ENCODE data around the gene PRKD2. TPM values are rescaled to one million over a fixed set of nuclear protein-coding genes. Genes with fewer than 3 reads are reported as not detected.

PRKD2 gene
- total and polyA plus RNA-seq, 2 of the 8 experiments (the other 6 are each of a cell fraction or from before 2014, with no cell fraction given) = 24.4 to 63.8 TPM

GRCh38 chr19:46723023-46723461 is 6.1 kb upstream of the PRKD2 start:
- FAIRE-seq = no peak

More at GRCh38 chr19:46723023-46723461, 6.1 kb upstream of the PRKD2 start:
- Histone ChIP-seq H2BK12ac (ENCODE audit: low read depth, low read length) (no peak overlapping the region), H3K18ac (ENCODE audit: extremely low read depth, low read length) (no peak overlapping the region), H3K79me2 (ENCODE audit: control insufficient read depth in 1 of 2, insufficient read depth in 2 of 2, low read length in 2 of 2) (peaks cover 0 to 3% of the 10 kb centered on the region in 2 experiments; a peak in 1 of 4 replicates), H2BK15ac (ENCODE audit: low read length) (no peak overlapping the region), H3K4ac (replicated peaks; ENCODE audit: insufficient read length, low read depth, low read length) (no peak overlapping the region), H3K23me2 (ENCODE audit: low read depth, low read length) (no peaks in the 10 kb centered on the region), H3K36me3 (ENCODE audit: control insufficient read depth in 2 of 4, insufficient read depth in 4 of 4, low read length in 3 of 4) (peaks cover 20 to 73% (median 56%) of the 10 kb centered on the region in 4 experiments), H4K20me1 (replicated peaks in 1 of 2; ENCODE audit: control insufficient read depth in 1 of 2, insufficient read depth in 2 of 2, low read length in 2 of 2) (peaks cover 12 to 34% of the 10 kb centered on the region in 2 experiments), H3K27ac (ENCODE audit: low read depth, low read length) (0 out of 2 replicates have a peak overlapping the region, but pooled peaks have one; percentile 15), H3K56ac (replicated peaks; ENCODE audit: insufficient read length, low read depth, low read length) (no peak overlapping the region), H3K4me3 (ENCODE audit: extremely low read depth in 1 of 4, insufficient read depth in 2 of 4, low read depth in 3 of 4, low read length in 4 of 4) (no peak overlapping the region), H3K23ac (ENCODE audit: insufficient read length) (no peak overlapping the region), H4K91ac (replicated peaks; ENCODE audit: insufficient read length, low read length) (no peak overlapping the region), H2BK20ac (ENCODE audit: low read length) (no peak overlapping the region), H4K8ac (ENCODE audit: extremely low read depth, insufficient read depth, low read length) (no peak overlapping the region), H3K9me3 (ENCODE audit: insufficient read depth in 2 of 2, low read depth in 1 of 2, low read length in 1 of 2) (no peaks in the 10 kb centered on the region), H2AFZ (ENCODE audit: low read length) (no peak overlapping the region), H3K14ac (ENCODE audit: insufficient read length) (no peak overlapping the region), H3K79me1 (ENCODE audit: low read depth, low read length) (peaks cover 5% of the 10 kb centered on the region; the same call in 1 of the 2 replicates), H2BK5ac (ENCODE audit: low read depth, low read length) (no peak overlapping the region), H3K27me3 (replicated peaks in 1 of 4; ENCODE audit: control insufficient read depth in 3 of 4, extremely low read depth in 1 of 4, insufficient read depth in 3 of 4, low read length in 3 of 4) (no peaks in the 10 kb centered on the region), H2BK120ac (replicated peaks; ENCODE audit: low read depth, low read length) (no peak overlapping the region), H3K4me2 (ENCODE audit: insufficient read depth in 1 of 2, low read depth in 2 of 2, low read length in 2 of 2) (no peak overlapping the region), H3K9ac (replicated peaks in 1 of 4; ENCODE audit: extremely low read depth in 1 of 4, low read depth in 3 of 4, low read length in 3 of 4) (no peak overlapping the region), H4K5ac (ENCODE audit: insufficient read length, low read depth, low read length) (no peak overlapping the region), H3K4me1 (replicated peaks in 1 of 4; ENCODE audit: control insufficient read depth in 3 of 4, insufficient read depth in 4 of 4, low read length in 3 of 4) (peaks cover 0 to 7% (median under 1%) of the 10 kb centered on the region in 4 experiments; a peak in 5 of 7 replicates), H2AK5ac (ENCODE audit: low read depth, low read length) (no peak overlapping the region)
- ChIA-PET CTCF (ENCODE audit: partially characterized antibody) (interaction anchor here (0.5 to 15.8 kb wide), 7 partner anchors 12 to 57 kb away, joined by 3 to 188 read pairs (median 4); no protein-coding TSS in a partner anchor), POLR2A (ENCODE audit: partially characterized antibody) (interaction anchor here (0.8 to 1.8 kb wide), 5 partner anchors 9 to 64 kb away, joined by 3 to 4 read pairs (median 4); no protein-coding TSS in a partner anchor)
- TF ChIP-seq TCF12 (IDR thresholded peaks at IDR 0.05; ENCODE audit: low read depth, low read length) (no peak), SP2 (IDR thresholded peaks at IDR 0.05; ENCODE audit: low read length) (no peak), CREB1 (IDR thresholded peaks at IDR 0.05) (no peak), TBP (IDR thresholded peaks at IDR 0.05; ENCODE audit: low read depth, low read length) (no peak), CTBP2 (IDR thresholded peaks at IDR 0.05; ENCODE audit: borderline replicate concordance, insufficient read depth, insufficient read length, low read length) (no peak), SP4 (IDR thresholded peaks at IDR 0.05; ENCODE audit: low read length) (no peak), CHD2 (IDR thresholded peaks at IDR 0.05; ENCODE audit: low read length) (no peak), CTCF (IDR thresholded peaks at IDR 0.05; ENCODE audit: control extremely low read depth in 1 of 3, insufficient read depth in 1 of 3, low read depth in 1 of 3, low read length in 3 of 3) (no peak), ATF3 (IDR thresholded peaks at IDR 0.05; ENCODE audit: insufficient read depth, low read depth, low read length) (no peak)
- no peak for DNase-seq (ENCODE audit: low read depth in 1 of 2, low spot score in 2 of 2)
- 92% methylated on average over 11 of the region's 16 CpGs; no CpG with 5 or more reads in 1 of the 2 experiments for WGBS, 2 experiments (ENCODE audit: extremely low coverage in 1 of 2, insufficient coverage in 1 of 2, insufficient read length in 1 of 2, insufficient replicate concordance in 2 of 2, low coverage in 1 of 2, low lambda C conversion rate in 2 of 2, missing lambda C conversion rate in 1 of 2)

Data from H1 (cell line).